Astrocyte (in vitro differentiated cells and primary cell): ENCODE data around the gene ATG7.

Experiments
- CTCF ChIP-seq: IDR thresholded peaks from 2 replicates; pipeline ENCODE4 v1.5.1; 2011; ENCODE audit warnings: low read depth, mild to moderate bottlenecking, inconsistent platforms, low read length, moderate library complexity; ENCODE audit not compliant: insufficient read depth
- EZH2 ChIP-seq: IDR thresholded peaks from 2 replicates; pipeline ENCODE4 v1.6.1; 2012; ENCODE audit warnings: mild to moderate bottlenecking, low read length, inconsistent platforms; ENCODE audit not compliant: insufficient read depth

DNA sequence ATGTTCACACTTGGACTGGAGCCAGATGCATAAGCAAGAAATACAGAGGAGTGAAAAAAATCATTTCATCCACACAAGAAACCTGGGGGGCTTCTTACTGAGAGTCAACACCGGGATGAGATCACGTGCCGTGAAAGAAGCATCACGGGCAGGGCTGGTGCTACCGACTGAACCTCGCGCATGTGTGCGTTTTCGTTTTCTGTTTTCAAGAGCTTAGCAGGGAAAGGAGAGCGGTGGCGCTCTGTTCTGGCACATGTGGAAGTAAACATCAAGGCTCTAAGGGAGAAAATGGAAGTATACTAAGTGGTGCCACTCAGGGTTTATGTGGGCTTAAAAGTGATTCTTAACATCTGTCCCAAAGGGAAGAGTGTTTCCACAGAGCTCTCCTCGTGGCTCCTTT lies 315.6 kb downstream of the ATG7 start:
- TF ChIP-seq CTCF, result no peak
- no peak for TF ChIP-seq EZH2
